ENCODE data around the gene GLG1. TPM values are rescaled to one million over a fixed set of nuclear protein-coding genes. Genes with fewer than 3 reads are reported as not detected.
"Not testable (repeated sequence)": the region's sequence is repeated elsewhere in the genome, so short reads cannot be mapped to it uniquely, and the experiment has no call there.

Gene GLG1
- total RNA-seq, 1 donor from 2014 or later = 58.5 TPM

GRCh38 chr16:74450236-74450635 is 156.7 kb downstream of the GLG1 start:
- DNase-seq (ENCODE audit: low read depth in 2 of 2) = no peak

GRCh38 chr16:74449470-74449869 is 157.4 kb downstream of the GLG1 start:
- DNase-seq (ENCODE audit: low read depth in 2 of 2) = peak in 1 of 2 donors; percentile 43

GRCh38 chr16:74448990-74449389 is 157.9 kb downstream of the GLG1 start:
- peak in 1 of 2 donors; percentile 92 for DNase-seq (ENCODE audit: low read depth in 2 of 2)

GRCh38 chr16:74447578-74447977 is 159.3 kb downstream of the GLG1 start:
- peak in 1 of 2 donors; percentile 77 for DNase-seq (ENCODE audit: low read depth in 2 of 2)

- no peak for DNase-seq (ENCODE audit: low read depth in 2 of 2)
Observed at GRCh38 chr16:74446866-74447265, 160.0 kb downstream of the GLG1 start.

GRCh38 chr16:74443624-74444346 is 163.1 kb downstream of the GLG1 start:
- not testable (repeated sequence) for DNase-seq (ENCODE audit: low read depth in 2 of 2)

GRCh38 chr16:74439685-74440084 is 167.2 kb downstream of the GLG1 start:
- no peak for DNase-seq (ENCODE audit: low read depth in 2 of 2)

GRCh38 chr16:74438492-74438979 is 168.4 kb downstream of the GLG1 start:
- DNase-seq (ENCODE audit: low read depth in 2 of 2) = peak in 1 of 2 donors; percentile 41

- no peak for DNase-seq (ENCODE audit: low read depth in 2 of 2)
Observed at GRCh38 chr16:74431516-74431915, 175.4 kb downstream of the GLG1 start.

- peak; percentile 40 to 54 for DNase-seq (ENCODE audit: low read depth in 2 of 2)
Observed at GRCh38 chr16:74430036-74430712, 176.7 kb downstream of the GLG1 start.

GRCh38 chr16:74428493-74428892 is 178.4 kb downstream of the GLG1 start:
- DNase-seq (ENCODE audit: low read depth in 2 of 2) = not testable (repeated sequence)

GRCh38 chr16:74425751-74426150 is 181.2 kb downstream of the GLG1 start:
- not testable (repeated sequence) for DNase-seq (ENCODE audit: low read depth in 2 of 2)

- DNase-seq (ENCODE audit: low read depth in 2 of 2) = not testable (repeated sequence)
Observed at GRCh38 chr16:74423721-74424120, 183.2 kb downstream of the GLG1 start.

GRCh38 chr16:74422086-74422485 is 184.8 kb downstream of the GLG1 start:
- DNase-seq (ENCODE audit: low read depth in 2 of 2) = not testable (repeated sequence)

- DNase-seq (ENCODE audit: low read depth in 2 of 2) = not testable (repeated sequence)
Observed at GRCh38 chr16:74421482-74421785, 185.5 kb downstream of the GLG1 start.

GRCh38 chr16:74420612-74421481 is 186.1 kb downstream of the GLG1 start, which contains the start of gene CLEC18B:
CLEC18B (minus strand) TSS chr16:74421478; CDS start chr16:74421270, 208 bp downstream.
- DNase-seq (ENCODE audit: low read depth in 2 of 2) = not testable (repeated sequence)

GRCh38 chr16:74419811-74420210 is 187.1 kb downstream of the GLG1 start:
- not testable (repeated sequence) for DNase-seq (ENCODE audit: low read depth in 2 of 2)

GRCh38 chr16:74417897-74418296 is 189.0 kb downstream of the GLG1 start:
- not testable (repeated sequence) for DNase-seq (ENCODE audit: low read depth in 2 of 2)

GRCh38 chr16:74413920-74414319 is 193.0 kb downstream of the GLG1 start:
- DNase-seq (ENCODE audit: low read depth in 2 of 2) = not testable (repeated sequence)

- DNase-seq (ENCODE audit: low read depth in 2 of 2) = not testable (repeated sequence)
Observed at GRCh38 chr16:74413485-74413884, 193.4 kb downstream of the GLG1 start.

GRCh38 chr16:74412775-74413390 is 194.0 kb downstream of the GLG1 start:
- DNase-seq (ENCODE audit: low read depth in 2 of 2) = not testable (repeated sequence)
